GM21619 (cell line): ENCODE data around the gene ERC2.

Experiments used
- ATAC-seq: cut with Tn5 transposase; IDR thresholded peaks from one replicate; pipeline ENCODE4 v1.9.1; 2021; ENCODE audit not compliant: unreplicated experiment

ERC2 gene

DNA sequence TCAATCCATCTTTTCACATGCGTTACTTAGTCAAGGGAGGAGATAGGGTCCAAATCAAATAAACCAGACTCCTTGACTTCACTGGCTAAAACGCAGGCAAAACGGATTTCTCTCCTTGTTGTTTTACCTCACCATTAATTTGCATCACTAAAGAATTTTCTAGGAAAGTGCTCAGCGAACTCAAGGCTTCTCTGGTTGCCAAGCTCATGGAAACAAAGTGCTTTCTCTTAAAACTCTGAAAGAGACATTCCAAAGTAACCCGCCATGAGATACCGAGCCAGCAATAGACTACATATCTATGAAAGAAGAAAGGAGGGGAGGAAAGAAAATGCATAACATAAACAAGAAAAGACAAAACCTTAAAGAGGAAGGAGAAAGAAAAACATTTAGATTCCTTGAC is 769.4 kb downstream of the ERC2 start:
- ATAC-seq = no peak

DNA sequence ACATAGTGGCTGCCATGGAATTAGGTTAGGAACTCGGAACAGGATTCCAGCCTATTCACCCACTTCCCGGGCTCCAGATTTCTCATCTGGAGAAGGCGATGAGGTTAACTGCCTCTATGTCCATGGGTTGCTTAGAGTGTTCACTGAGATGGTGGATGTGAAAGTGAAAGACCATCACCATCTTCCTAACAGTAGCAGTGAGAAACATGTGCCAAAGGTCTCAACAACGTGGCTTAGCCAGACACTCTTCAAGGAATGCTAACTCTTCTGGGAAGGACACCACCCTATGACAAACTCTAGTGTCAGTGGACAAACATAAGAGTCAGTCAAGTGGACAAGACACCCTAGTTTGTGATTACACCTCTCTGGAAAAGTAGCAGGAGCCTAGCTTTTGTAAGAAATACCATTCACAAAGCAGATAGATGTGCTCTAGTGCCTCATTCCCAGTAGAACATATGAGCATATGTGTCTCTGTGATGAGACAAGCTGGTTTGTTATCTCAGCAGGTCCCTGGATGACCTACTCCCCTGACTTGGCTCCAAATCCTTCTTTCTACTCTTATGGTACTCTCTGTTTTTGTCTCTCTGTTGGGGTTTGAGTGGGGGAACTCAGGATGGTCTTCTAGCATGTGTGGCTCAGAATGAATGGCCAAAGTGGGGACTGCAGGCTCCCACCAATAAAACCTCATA is 770.9 kb downstream of the ERC2 start:
- no peak for ATAC-seq

DNA sequence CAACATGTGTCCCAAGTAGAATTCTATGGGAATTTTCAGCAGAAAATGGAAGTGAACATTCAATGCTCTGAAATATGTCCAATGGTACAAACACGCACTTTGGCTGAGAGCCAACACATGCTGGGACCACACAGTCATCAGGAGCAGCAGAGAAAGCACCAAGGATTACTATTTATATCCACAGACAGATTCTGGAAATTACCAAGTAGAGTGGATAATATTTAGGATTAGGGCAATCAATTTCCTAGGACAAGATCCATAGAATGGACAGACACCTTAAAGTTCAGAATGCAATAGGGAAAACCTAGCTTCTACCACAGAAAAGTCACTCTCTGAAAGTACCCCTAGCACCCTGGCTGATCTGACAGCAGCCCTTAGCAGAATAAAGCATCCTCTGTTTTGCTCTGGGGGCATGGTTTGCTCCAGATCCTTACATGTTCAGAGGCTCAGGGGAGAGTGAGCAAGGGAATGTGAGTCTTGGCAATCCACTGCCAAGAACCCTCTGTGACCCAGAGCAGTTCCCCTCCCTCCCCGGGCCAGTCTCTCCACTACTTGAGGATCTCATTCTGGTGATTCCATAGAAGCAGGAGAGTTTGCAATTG is 775.2 kb downstream of the ERC2 start:
- ATAC-seq = no peak

DNA sequence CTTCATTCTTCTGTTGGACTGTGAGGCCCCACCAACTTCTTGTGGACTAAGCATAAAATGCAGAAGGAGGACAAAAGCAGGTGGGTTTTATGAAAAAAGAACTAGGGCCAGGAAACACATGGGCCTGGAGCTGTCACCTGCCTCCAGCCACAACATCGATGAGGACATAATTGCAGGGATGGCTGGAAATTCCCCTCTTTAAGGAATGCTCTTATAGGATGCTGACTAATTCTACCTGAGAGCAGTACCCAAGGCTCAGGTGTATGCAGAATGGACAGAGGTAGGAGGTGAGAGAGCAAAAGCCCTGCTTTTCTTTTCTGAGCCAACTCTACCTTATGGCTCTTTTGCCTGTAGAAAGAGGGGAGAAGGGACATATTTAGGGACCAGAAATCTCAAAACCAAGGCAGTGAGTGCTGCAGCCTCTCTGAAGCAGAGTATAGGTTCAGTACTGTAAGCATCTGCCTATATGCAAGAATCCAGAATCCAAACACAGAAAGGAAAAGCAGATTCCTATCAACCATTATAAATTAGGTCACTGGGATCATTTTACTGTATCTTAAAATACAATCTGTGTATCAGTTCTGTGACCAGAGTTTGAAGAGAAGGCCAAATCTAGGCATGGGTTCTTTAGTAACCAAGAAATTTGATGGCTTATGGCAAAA is 775.8 kb downstream of the ERC2 start:
- ATAC-seq = no peak

DNA sequence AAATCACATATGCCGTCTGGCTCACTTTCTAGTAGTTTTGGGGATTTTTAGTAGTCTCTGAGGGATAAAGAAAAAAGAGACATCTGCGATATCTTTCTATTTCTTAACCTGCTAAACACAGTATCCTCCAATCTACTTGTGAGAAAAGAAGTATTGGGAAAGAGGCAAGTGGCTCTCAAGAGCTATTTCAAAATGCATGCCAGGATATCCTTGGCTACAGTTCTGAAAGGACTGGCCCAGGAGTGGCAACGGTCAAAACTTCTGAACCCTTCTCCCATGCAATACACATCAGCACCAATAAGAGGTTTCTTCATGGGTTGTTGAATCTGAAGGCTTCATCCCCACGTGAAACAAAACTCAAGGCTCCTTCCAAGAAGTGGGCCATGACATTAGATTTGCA is 777.1 kb downstream of the ERC2 start:
- no peak for ATAC-seq

DNA sequence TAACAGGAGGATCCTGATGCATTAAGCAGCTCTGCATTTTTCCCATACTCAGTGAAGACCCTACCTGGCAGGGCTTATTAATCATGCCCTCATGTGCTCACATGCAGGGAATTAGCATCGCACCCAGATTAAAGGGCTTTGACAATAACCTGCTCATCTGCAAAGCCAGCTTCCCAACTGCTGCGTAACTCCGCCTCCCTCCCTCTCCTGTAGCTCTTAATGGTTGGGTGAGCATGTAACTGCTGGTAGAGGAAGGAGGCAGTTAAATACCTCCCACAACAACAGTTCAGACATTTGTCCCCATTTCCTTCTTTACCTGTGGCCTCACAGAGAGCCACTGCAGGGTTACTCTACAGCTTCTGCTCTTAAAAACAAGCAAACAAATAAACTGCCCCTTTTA is 777.5 kb downstream of the ERC2 start:
- peak; percentile 56 for ATAC-seq

DNA sequence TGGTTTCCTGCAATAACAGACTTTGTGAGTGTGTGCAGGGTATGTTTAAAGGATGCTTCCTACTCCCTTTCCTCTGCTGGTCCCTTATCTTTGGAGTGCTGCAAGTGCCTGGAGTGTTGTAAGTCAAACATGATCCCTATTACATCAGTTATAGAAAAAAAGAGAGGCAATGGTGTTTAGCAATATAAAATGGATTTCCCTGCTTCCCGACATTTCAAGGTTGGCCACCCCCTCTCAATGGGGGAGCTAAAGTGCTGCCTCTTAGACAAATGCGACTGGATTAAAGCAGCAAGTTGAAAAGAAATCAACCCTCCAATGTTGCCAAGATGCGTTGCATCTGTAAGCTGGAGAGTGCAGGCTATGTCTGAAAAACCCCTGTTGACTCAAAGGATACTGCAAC is 778.1 kb downstream of the ERC2 start:
- ATAC-seq = no peak

DNA sequence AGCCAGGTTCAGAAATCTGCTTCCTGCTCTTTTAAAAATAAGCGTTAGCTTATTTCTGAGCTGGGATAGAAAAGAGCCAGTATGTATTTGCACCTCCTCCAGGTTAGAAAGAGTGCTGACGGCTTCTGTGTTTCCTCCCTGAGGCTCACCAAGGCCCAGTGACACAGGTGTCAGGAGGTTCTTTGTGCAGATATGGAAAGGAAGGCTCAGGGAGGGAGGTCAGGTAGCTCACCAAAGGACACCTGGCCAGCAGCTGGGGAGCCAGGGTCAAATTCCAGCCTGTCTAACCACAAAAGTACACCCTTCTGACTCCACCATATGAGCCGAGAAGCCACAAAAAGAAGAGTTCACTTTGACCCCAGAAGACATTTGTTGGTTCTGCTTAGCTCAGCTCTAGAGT is 780.1 kb downstream of the ERC2 start:
- no peak for ATAC-seq

DNA sequence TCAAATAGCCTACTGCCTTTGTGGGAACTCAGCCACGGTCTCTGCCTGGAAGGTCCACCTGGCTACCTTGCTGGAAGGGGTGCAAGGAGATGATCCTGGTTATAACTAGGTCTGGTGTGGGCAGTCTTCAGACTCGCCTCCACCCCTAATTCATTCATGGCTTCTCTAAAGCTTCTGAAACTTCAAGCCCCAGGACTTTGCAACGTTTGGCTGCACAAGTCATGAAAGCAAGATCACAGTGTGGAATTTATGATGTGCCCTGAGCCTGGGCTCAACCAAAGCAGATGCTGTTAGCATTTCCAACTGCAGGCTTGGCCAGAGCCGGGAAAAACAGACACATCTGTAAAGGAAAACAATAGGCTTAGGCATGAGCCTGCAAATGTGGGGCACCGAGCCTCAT is 780.7 kb downstream of the ERC2 start:
- peak; percentile 34 for ATAC-seq

DNA sequence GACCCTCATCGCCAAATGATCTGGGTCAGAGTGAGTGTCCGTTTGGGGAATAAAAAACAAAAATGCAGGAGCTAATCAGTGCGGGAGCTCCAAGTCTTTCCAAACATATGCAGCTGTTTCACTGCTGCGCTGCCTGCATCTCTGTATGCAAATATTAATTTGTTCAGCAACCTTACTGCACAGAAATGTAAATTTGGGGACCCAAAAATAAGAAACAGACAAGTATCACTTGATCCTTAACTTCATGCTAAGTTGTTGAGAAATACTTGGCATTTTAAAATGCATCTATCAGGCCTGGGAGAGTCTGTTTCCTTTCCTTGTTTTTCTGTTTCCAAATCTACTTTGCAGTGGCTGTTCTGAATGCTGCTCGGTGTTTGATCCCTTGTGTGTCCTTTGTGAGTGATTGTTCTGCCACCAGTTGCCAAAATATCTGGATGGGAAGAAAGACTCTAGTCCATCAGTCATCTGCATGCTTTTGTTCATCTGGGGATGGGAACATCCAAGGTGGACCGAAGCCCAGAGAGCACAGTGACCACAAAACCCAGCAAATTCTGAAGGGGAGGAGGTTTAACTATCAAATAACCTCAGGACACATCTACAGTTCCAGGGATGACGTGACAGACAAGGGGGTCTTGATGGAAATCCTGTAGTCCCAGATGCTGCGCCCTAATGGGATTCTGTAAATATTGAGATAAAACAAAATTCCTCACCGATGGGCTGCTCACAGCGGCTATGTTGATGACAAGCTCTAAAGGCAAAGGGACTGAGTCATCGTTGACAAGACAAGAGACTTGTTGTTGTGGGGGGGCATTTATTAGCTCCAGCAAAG is 781.6 kb downstream of the ERC2 start:
- no peak for ATAC-seq

DNA sequence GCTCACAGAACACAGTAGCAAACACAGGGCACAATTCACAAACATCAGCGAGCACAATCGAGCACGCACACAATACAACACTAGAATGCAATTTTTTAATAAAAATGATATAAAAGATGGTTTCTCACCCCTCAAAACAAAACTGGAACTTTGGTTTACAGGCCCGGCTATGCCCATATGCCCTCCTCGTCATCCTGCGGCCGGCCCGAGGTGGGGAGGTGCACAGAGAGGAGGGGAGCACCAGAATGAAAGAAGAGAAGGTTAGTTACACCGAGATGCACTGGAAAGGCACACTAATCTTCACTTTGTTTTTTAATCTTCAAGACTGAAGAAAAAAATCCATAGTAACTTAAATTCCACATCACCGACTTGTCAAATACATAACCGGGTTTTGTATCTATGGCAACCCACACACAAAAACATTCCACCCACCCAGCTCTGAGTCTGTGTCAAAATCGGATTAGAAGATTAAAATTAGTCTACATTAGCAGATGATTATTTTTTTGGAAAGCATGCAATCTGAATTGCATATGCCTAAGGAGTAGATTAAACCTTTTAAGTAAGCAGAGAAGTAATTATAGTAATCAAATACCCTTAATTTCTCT is 784.5 kb downstream of the ERC2 start:
- no peak for ATAC-seq

DNA sequence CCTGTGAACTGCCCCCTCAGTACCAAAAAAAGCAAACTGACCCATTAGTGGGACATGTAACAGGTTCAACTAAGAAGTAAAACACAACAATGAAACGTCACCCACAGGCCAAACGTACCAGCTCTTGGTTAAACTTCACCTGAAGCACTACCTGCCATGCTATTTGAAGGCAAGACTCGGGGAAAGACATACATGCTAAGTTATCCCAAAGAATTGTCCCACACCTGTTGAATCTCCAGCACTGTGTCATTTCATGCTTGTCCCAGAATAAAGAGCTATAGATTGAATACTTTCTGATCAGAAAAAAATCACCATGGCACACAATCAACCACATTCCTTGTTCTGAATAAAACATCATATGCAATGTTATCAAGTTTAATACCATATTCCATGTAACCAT is 785.8 kb downstream of the ERC2 start:
- ATAC-seq = no peak

DNA sequence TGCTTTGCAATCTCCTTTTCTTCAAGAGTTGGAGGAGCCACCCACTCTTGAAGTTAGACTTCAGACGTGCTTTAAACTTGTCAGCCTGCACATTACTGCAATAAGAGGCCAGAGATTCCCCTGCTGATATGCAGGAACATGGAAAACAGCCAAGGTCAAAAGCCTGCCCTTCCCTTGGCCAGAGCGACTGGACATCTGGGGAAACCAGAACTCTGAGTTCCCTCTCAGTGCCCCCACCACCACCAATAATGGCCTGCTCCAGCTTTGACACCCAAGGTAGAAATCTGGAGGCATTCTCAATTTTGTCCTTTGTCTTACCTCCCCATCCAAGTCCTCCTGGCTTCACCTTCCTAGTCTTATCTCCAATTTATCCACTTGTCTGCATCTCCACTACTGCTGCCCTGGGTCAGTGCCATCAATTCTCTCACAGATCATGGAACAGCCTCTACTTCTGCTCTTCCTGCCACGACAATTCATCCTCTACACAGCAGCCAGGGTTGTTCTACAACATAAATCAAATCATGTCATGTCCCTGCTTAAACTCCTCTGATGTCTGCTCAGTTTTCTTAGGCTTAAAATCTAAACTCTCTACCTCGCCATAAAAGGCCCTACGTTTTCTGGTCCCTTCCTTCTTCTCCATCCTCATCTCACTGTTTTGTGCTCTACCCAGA is 789.6 kb downstream of the ERC2 start:
- ATAC-seq = no peak

DNA sequence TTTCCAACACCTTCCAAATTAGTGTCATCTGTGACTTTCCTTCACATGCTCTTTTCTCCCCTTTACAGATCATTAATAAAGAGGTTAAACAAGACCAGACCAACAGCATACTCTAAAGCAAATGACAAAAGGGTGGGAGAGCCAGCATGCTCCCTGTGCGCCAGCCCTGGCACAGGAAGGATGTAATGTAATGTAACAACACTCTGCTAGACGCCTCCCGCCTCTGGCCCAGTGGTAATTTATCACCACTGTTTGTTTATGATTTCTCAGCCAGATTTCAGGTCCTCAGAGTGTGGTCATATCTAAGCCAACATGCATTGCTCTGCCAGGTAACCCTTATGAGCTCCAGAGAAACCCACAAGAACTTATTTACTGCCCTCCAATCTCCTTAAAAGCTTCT is 791.6 kb downstream of the ERC2 start:
- no peak for ATAC-seq

DNA sequence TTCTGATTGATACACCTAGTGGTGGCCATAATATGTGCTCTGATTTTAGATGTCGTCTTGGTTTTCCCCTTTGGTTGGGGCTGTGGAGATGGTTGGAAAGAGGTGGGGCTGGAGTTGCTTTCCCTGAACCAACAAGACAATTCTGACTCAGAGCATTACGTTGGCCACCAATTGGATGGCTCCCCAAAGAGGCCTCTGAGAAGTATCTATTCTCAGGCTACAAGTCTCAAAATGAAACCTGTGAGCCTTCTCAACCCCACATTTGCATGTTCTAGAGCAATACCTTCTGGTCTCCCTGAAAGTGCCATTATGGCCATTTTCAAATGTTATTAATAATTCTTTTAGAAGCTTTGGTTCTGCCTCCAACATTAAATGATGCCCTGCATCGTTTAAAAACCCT is 792.8 kb downstream of the ERC2 start:
- ATAC-seq = peak; percentile 99

DNA sequence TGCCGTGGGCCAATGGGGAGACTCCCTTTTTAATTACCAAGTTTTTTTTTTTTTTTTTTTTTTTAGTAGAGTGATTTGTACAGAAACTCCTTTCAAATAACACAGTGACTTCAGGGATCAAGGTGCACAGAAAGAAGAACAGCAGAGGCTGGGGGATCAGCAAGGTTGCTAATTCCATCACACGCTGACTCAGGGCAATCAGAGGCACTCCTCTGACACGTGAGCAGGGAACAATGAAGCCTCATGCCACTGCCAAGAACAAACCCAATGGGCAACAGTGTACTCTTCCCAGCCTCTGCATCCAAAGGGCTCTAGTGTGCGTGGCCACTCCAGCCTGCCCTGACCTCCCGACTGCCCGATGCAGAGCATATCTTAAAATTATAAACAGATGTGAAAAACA is 794.5 kb downstream of the ERC2 start:
- no peak for ATAC-seq

DNA sequence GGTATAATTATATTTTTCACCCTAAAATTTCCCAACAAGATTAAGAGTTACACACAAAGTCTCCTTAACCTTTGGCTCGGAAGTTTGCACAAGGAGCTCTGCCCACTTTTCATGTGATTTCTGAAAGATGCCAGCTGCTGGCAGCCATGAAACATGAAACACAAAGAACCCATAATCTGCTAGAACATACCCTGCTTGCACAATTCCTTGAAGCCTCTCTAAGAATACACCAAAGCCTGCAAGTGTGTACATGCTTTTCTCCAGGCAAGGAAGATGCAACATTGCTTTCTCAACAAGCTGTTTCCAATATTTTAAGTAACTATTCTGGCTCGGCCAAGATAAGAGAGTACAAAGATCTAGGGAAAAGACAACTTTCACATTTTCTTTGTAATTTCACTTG is 799.1 kb downstream of the ERC2 start:
- ATAC-seq = no peak

DNA sequence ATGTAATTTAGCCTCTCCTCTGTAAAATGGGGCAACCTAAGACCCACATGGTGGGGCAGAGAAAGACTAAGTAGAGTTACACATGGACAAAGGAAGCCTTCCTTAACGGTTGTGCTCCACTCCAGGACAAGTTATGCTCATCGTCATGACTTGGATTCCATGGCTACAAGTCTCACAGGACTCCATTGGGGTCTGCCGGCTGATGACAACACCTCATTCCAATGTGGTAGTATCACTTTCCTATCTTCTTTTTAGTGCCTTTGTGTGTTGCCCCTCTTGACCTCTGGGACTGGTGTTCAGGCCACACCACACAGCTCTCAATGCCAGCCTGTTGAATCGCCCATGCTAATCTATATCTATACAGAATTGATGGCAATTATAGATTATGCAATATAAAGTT is 799.9 kb downstream of the ERC2 start:
- no peak for ATAC-seq

DNA sequence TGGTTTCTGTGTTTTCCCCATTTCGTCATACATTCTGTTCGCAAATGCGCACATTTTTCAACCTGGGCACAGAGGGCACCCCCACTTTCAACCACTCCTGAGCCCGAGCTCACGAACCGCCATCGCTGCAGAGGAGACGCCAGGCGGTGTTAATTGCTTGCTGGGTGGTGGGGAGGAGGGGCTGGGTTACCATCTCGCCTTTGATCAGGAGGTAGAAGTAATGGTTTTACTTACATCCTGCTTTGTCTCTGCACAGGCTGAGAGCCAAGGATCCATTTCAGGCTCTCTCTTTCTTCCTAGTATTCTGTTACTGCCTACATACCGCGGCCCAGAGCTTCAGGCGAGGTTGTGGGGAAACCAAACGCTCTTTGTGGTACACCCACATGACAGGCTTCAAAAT is 803.9 kb downstream of the ERC2 start:
- no peak for ATAC-seq

DNA sequence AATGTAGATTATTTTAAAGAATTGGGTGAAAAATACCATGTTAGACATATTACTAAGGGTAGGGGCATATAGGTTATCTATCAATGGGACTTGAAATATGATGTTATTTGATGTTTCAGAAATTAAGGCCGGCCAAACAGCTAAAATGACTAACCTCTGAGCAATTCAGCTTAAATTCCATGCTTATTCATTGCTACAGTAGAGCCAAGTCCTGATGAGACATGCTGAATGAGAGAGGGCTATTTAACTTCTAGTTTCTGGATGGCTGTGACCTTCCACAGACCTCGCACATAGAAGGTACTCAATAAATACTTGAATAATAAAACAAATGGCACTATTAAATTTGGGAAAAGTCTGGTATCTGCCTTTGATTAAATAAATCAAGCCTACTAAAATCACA is 805.6 kb downstream of the ERC2 start:
- ATAC-seq = no peak

DNA sequence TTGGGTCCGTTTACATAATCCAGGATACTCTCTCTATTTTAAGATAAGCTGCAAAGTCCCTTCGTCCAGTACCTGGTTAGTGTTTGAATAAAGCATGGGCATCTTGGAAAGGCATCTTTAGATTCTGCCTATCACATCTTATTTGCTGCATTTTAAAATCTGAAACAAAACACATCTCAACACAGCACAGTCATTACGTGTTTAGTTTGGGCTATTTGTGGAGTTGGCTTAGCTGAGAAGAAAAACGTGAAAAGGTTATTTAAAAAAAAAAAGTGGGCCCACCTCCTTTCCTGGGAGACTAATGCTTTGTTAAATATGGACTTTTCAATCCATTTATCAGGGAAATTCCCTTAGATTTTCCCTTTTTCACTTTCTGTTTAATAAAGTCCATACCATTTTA is 806.7 kb downstream of the ERC2 start:
- no peak for ATAC-seq
